K562 (cell line): ENCODE results near the gene TMEM234. TPM values are rescaled to one million over a fixed set of nuclear protein-coding genes. Genes with fewer than 3 reads are reported as not detected.

Experiments
- ATF4 ChIP-seq: fragments of 450-650 bp; formaldehyde crosslinking; IDR thresholded peaks from 2 replicates; pipeline ENCODE4 v1.4.0; 2022; ENCODE audit warnings: mild to moderate bottlenecking, moderate library complexity
- BDP1 ChIP-seq: IDR thresholded peaks from 3 replicates; pipeline ENCODE4 v1.6.1; 2011; ENCODE audit not compliant: insufficient read length, insufficient read depth
- RFX1 ChIP-seq: fragments of 450-650 bp; IDR thresholded peaks from 2 replicates; pipeline ENCODE4 v1.6.1; 2016; ENCODE audit warnings: mild to moderate bottlenecking, moderate library complexity
- SFPQ ChIP-seq: fragments of 200-400 bp; formaldehyde crosslinking; IDR thresholded peaks from 2 replicates; pipeline ENCODE4 v1.6.1; 2017; ENCODE audit warnings: mild to moderate bottlenecking, low read depth, low read length, moderate library complexity
- SIRT6 ChIP-seq: IDR thresholded peaks from one replicate; pipeline ENCODE4 v1.6.1; 2012; ENCODE audit warnings: low read depth, mild to moderate bottlenecking, control low read depth, inconsistent platforms, low read length, moderate library complexity
- TBL1XR1 ChIP-seq, 2 experiments: IDR thresholded peaks; 2 replicates each; pipeline ENCODE4 v1.6.1; 2012; ENCODE audit warnings: improper control_type of control experiment in 2 of 2, low read length in 2 of 2, mild to moderate bottlenecking in 1 of 2
- THRA ChIP-seq: fragments of 450-650 bp; IDR thresholded peaks from 2 replicates; pipeline ENCODE4 v1.6.1; 2017; ENCODE audit warnings: mild to moderate bottlenecking, moderate library complexity
- ZNF134 ChIP-seq: fragments of 250-450 bp; sonication (Bioruptor Pico); conservative IDR thresholded peaks from 2 replicates; pipeline ENCODE4 v1.4.0; 2020
- polyA plus RNA-seq, 8 experiments: library from polyadenylated mRNA; depleted of rRNA in 4 of 8; stranded (reverse) in 5 of 8; unstranded in 3 of 8; fragments of >200 nt; fragmentation: Nextera tagmentation in 2 of 8; fragmentation: Illumina TruSeq in 1 of 8; extraction: Ambion mirVana in 2 of 8; extraction: Trizol in 1 of 8; gene quantifications; 2 replicates each; pipeline versions ENCODE4 v1.2.1 to v1.2.3, GENCODE V29; 2011 to 2014; ENCODE audit warnings: inconsistent platforms in 1 of 8, missing spikeins in 1 of 8
- total RNA-seq, 7 experiments: library from RNA; depleted of rRNA in 6 of 7; stranded (reverse); fragments of >200 nt in 6 of 7; fragmentation: Illumina TruSeq in 2 of 7; extraction: Trizol in 2 of 7; gene quantifications; 2 replicates each; pipeline versions ENCODE4 v1.2.1 to v1.2.3, GENCODE V29; 2011 to 2021; ENCODE audit warnings: low replicate concordance in 1 of 7

Gene TMEM234
- total and polyA plus RNA-seq, 9 of the 15 experiments (the other 6 are each of a cell fraction or from before 2014, with no cell fraction given): 5.0 to 12.9 (median 7.6) TPM

- no peak for TF ChIP-seq SIRT6
- no peak for TF ChIP-seq ATF4 (CRISPR knock-in tag)
- no peak for TF ChIP-seq SFPQ
- no peak for TF ChIP-seq RFX1
- no peak for TF ChIP-seq ZNF134 (CRISPR knock-in tag)
- TF ChIP-seq BDP1: no peak
- TF ChIP-seq TBL1XR1 (IDR thresholded peaks at IDR 0.05; ENCODE audit: low read length in 2 of 2): no peak
- TF ChIP-seq THRA: no peak
Measured at GRCh38 chr1:32181563-32181962, 40.6 kb downstream of the TMEM234 start (continued).
